BJ (cell line): Measurements from ENCODE around the gene ATP8B4. TPM values are rescaled to one million over a fixed set of nuclear protein-coding genes. Genes with fewer than 3 reads are reported as not detected.

Experiments used
- CTCF ChIA-PET: fragments of 350-600 bp; formaldehyde crosslinking; extraction: SDS; loops from one replicate; lab custom pipeline; 2021; ENCODE audit warnings: antibody characterized with exemption, inconsistent platforms; lab: Yijun Ruan, JAX
- POLR2A ChIA-PET: fragments of 300-600 bp; sonication (Branson Sonifier 250); formaldehyde crosslinking; extraction: SDS; loops from one replicate; lab custom pipeline; 2021; ENCODE audit warnings: antibody characterized with exemption; lab: Charles Lee
- DNase-seq: peaks from one replicate; pipeline ENCODE4 v3.0.0-alpha.2; 2011; ENCODE audit warnings: low read depth
- H3K27me3 ChIP-seq: 2 replicates; pipeline ENCODE4 v1.6.0; 2011; ENCODE audit warnings: low read length; ENCODE audit not compliant: control insufficient read depth, insufficient read depth
- H3K36me3 ChIP-seq: 2 replicates; pipeline ENCODE4 v1.5.1; 2011; ENCODE audit warnings: low read length; ENCODE audit not compliant: control insufficient read depth, insufficient read depth
- H3K4me3 ChIP-seq: 2 replicates; pipeline ENCODE4 v1.5.1; 2011; ENCODE audit warnings: low read depth, mild to moderate bottlenecking, control low read depth, low read length
- CTCF ChIP-seq: IDR thresholded peaks from 2 replicates; pipeline ENCODE4 v1.5.1; 2011; ENCODE audit warnings: low read depth, mild to moderate bottlenecking, control low read depth, inconsistent platforms, low read length, moderate library complexity; ENCODE audit not compliant: insufficient read depth
- polyA plus RNA-seq: library from polyadenylated mRNA; depleted of rRNA; stranded (reverse); fragments of >200 nt; gene quantifications from 2 replicates; pipeline ENCODE4 v1.2.3, GENCODE V29; 2011

The ATP8B4 gene
- polyA plus RNA-seq, 1 experiment: 0.23 TPM

GRCh38 chr15:50018491-50018890 lies 100.5 kb downstream of the ATP8B4 start:
- no peak overlapping the region for H3K4me3 ChIP-seq
- TF ChIP-seq CTCF: no peak
- DNase-seq: no peak
- POLR2A ChIA-PET: no interaction called here
- H3K27me3 ChIP-seq: no peaks in the 10 kb centered on the region
- H3K36me3 ChIP-seq: no peaks in the 10 kb centered on the region
- CTCF ChIA-PET: interaction anchor here (1.0 to 1.4 kb wide), 2 partner anchors 9 to 28 kb away, joined by 4 read pairs; no protein-coding TSS in a partner anchor

GRCh38 chr15:50017522-50017921 lies 101.5 kb downstream of the ATP8B4 start:
- DNase-seq: no peak
- POLR2A ChIA-PET: no interaction called here
- no peaks in the 10 kb centered on the region for H3K36me3 ChIP-seq
- CTCF ChIA-PET: interaction anchor here (1.4 kb wide), 1 partner anchor 29 kb away, joined by 4 read pairs; no protein-coding TSS in a partner anchor
- H3K27me3 ChIP-seq: no peaks in the 10 kb centered on the region
- H3K4me3 ChIP-seq: no peak overlapping the region
- no peak for TF ChIP-seq CTCF

- no peak for TF ChIP-seq CTCF
- DNase-seq: no peak
- no peaks in the 10 kb centered on the region for H3K36me3 ChIP-seq
- CTCF ChIA-PET: interaction anchor here (0.6 to 1.0 kb wide), 2 partner anchors 299 to 1040 kb away, joined by 3 read pairs; no protein-coding TSS in a partner anchor
- no peaks in the 10 kb centered on the region for H3K27me3 ChIP-seq
- POLR2A ChIA-PET: no interaction called here
- no peak overlapping the region for H3K4me3 ChIP-seq
Measured at GRCh38 chr15:50016951-50017350, 102.1 kb downstream of the ATP8B4 start.

GRCh38 chr15:50012790-50013189 lies 106.2 kb downstream of the ATP8B4 start:
- CTCF ChIA-PET: no interaction called here

GRCh38 chr15:50009634-50010033 lies 109.4 kb downstream of the ATP8B4 start:
- H3K27me3 ChIP-seq: no peaks in the 10 kb centered on the region
- no peak overlapping the region for H3K4me3 ChIP-seq
- no peak for DNase-seq
- TF ChIP-seq CTCF: no peak
- POLR2A ChIA-PET: interaction anchor here (0.5 kb wide), 1 partner anchor 386 kb away, joined by 4 read pairs; no protein-coding TSS in a partner anchor
- CTCF ChIA-PET: interaction anchor here (2.7 kb wide), 1 partner anchor 43 kb away, joined by 8 read pairs; no protein-coding TSS in a partner anchor
- no peaks in the 10 kb centered on the region for H3K36me3 ChIP-seq

More at GRCh38 chr15:50012790-50013189, 106.2 kb downstream of the ATP8B4 start:
- no peak for TF ChIP-seq CTCF
- POLR2A ChIA-PET: no interaction called here
- Histone ChIP-seq H3K4me3 (no peak overlapping the region), H3K36me3 (no peaks in the 10 kb centered on the region), H3K27me3 (no peaks in the 10 kb centered on the region)
- no peak for DNase-seq
